ENCODE results near the gene UBE2QL1.

UBE2QL1 gene

GRCh38 chr5:6410421-6410820 is 38.2 kb upstream of the UBE2QL1 start:
- no peak overlapping the region for H3K9ac ChIP-seq (ENCODE audit: low read depth, low read length)
- H3K4me1 ChIP-seq (ENCODE audit: insufficient read depth, low read length), result 0 out of 2 replicates have a peak, but pooled peaks cover 5% of the 10 kb centered on the region
- H3K36me3 ChIP-seq (ENCODE audit: insufficient read depth, low read length), result no peaks in the 10 kb centered on the region
- H3K4me3 ChIP-seq (ENCODE audit: low read length), result no peak overlapping the region
- H3K27ac ChIP-seq (ENCODE audit: low read depth, low read length), result no peak overlapping the region
- H3K9me3 ChIP-seq (ENCODE audit: insufficient read depth, low read depth, low read length), result no peaks in the 10 kb centered on the region
- H3K27me3 ChIP-seq (ENCODE audit: insufficient read depth, low read length), result no peaks in the 10 kb centered on the region
- WGBS, result 95% methylated on average over 8 of the region's 9 CpGs

GRCh38 chr5:6411141-6411540 is 37.5 kb upstream of the UBE2QL1 start:
- Histone ChIP-seq H3K4me3 (ENCODE audit: low read length) (no peak overlapping the region), H3K4me1 (ENCODE audit: insufficient read depth, low read length) (0 out of 2 replicates have a peak, but pooled peaks cover 5% of the 10 kb centered on the region), H3K9me3 (ENCODE audit: insufficient read depth, low read depth, low read length) (no peaks in the 10 kb centered on the region), H3K9ac (ENCODE audit: low read depth, low read length) (no peak overlapping the region), H3K36me3 (ENCODE audit: insufficient read depth, low read length) (no peaks in the 10 kb centered on the region), H3K27me3 (ENCODE audit: insufficient read depth, low read length) (no peaks in the 10 kb centered on the region), H3K27ac (ENCODE audit: low read depth, low read length) (no peak overlapping the region)
- WGBS, result 92% methylated on average over 15 of the region's 15 CpGs

DNA sequence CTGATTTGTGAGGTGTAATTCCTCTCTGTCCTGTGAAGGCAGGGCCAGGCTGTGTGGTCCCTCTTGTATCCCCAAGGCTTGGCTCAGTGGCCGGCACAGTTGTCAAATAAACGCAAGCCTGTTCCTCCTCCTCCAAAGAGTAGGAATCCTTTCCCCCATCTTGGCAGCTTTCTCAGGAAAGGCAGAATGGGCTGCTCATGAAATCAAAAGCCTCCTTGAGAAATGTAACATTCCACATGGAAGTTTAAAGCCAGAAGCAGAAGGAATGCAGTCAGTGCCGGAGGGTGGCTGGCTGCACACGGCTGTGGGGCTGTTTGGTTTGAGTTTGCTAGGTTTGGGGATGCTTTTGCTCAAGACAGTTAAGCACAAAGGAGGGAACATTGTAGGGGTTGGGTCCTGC is 35.8 kb upstream of the UBE2QL1 start:
- Histone ChIP-seq H3K36me3 (ENCODE audit: insufficient read depth, low read length) (no peaks in the 10 kb centered on the region), H3K9me3 (ENCODE audit: insufficient read depth, low read depth, low read length) (no peaks in the 10 kb centered on the region), H3K4me1 (ENCODE audit: insufficient read depth, low read length) (no peaks in the 10 kb centered on the region), H3K4me3 (ENCODE audit: low read length) (no peak overlapping the region), H3K27me3 (ENCODE audit: insufficient read depth, low read length) (no peaks in the 10 kb centered on the region), H3K9ac (ENCODE audit: low read depth, low read length) (no peak overlapping the region), H3K27ac (ENCODE audit: low read depth, low read length) (no peak overlapping the region)
- whole genome bisulfite sequencing, result 91% methylated on average over 4 of the region's 4 CpGs

- Histone ChIP-seq H3K4me1 (ENCODE audit: insufficient read depth, low read length) (no peaks in the 10 kb centered on the region), H3K4me3 (ENCODE audit: low read length) (no peak overlapping the region), H3K27ac (ENCODE audit: low read depth, low read length) (no peak overlapping the region), H3K9ac (ENCODE audit: low read depth, low read length) (no peak overlapping the region), H3K27me3 (ENCODE audit: insufficient read depth, low read length) (no peaks in the 10 kb centered on the region), H3K36me3 (ENCODE audit: insufficient read depth, low read length) (no peaks in the 10 kb centered on the region), H3K9me3 (ENCODE audit: insufficient read depth, low read depth, low read length) (no peaks in the 10 kb centered on the region)
- WGBS, result 90% methylated on average over 10 of the region's 10 CpGs
Observed at GRCh38 chr5:6417657-6418056, 31.0 kb upstream of the UBE2QL1 start.

DNA sequence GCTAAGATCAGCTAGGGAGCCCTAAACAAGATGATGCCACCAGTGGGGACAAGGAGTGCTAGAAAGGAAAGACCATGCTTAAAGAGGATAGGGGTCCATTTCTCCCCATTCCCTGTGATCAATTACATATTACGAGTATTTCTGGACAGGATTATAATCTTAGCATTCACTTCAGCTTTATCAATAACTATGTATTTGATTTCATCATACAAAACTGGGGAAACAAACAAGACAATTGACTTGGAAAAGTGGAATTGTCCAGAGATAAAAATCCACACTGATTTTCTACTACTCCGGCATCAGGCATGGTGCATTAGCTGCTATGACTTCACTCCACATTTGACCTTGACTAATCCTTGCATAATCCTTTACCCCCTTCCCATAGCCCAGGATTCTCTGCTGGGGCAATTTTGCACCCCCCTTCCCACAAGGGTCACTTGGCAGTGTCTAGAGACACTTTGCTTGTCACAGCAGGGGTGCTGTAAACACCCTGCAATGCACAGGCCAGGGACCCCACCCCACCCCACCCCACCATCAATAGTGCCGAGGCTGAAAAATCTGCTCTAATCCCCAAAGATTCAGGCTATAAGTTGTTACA is 29.9 kb upstream of the UBE2QL1 start:
- WGBS, result over 99% methylated on average over 3 of the region's 3 CpGs
- H3K4me3 ChIP-seq (ENCODE audit: low read length), result no peak overlapping the region
- H3K36me3 ChIP-seq (ENCODE audit: insufficient read depth, low read length), result no peaks in the 10 kb centered on the region
- no peak overlapping the region for H3K27ac ChIP-seq (ENCODE audit: low read depth, low read length)
- no peaks in the 10 kb centered on the region for H3K27me3 ChIP-seq (ENCODE audit: insufficient read depth, low read length)
- H3K9ac ChIP-seq (ENCODE audit: low read depth, low read length), result no peak overlapping the region
- H3K9me3 ChIP-seq (ENCODE audit: insufficient read depth, low read depth, low read length), result no peaks in the 10 kb centered on the region
- no peaks in the 10 kb centered on the region for H3K4me1 ChIP-seq (ENCODE audit: insufficient read depth, low read length)

DNA sequence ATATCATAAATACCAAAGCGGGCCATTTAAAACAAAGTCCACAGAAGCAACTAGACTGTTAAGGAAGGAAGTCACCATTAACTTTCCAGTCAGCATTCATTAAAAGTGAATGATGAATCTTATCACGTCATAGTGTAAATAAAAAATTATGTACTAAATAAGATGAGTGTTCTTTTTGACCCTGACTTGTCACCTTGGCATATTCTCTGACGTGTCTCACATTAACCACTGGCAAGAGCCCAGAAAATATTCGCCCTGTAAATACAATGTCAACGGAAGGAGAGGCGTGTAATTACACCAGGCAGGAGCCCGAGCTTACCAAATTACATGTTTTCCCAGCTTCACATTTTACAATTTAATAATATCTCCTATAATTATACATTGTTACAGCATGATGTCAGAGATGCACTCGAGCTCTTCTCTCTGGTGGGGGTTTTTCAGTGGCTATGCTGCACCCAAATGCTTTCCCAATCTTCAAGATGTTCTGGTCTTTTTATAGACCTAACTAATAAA is 29.3 kb upstream of the UBE2QL1 start:
- H3K27ac ChIP-seq (ENCODE audit: low read depth, low read length), result no peak overlapping the region
- WGBS, result 91% methylated on average over 6 of the region's 8 CpGs

DNA sequence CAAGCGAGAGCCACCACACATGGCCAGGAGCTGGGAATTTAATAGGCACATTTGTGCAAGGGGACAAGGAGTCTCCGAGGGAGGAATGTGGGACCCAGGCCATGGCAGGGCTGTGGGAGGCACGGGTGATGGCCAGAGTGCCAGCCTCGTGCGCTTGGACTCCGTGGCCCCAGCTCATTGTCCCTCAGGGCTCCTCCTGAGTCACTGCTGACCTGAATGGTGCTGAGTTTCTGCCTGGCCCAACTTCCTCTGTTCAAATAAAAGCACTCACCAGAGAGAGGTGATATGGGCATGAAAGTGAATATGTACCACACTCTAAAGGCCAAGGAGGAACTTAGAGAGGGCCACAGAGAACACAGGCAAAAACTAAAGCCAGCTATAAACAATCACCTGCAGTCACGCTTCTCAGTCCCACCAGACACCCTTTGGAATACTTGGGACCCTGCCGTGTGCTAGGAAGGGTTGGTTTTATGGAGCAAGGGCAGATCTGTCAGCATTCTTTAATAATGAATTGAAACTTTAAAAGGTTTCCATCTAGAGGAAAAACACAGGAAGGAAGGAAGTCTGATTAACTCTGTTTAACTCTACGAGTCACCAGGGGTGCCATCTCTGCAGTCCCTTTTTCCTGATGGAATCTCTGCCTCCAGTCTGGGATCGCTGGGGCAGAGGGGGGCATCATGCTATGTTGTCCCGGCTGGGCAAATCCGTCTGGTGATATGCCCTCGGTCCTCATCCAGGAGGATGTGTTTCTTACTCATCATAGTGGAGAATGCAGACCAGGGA is 25.1 kb upstream of the UBE2QL1 start:
- H3K27ac ChIP-seq (ENCODE audit: low read depth, low read length), result no peak overlapping the region
- no peaks in the 10 kb centered on the region for H3K4me1 ChIP-seq (ENCODE audit: insufficient read depth, low read length)
- H3K9me3 ChIP-seq (ENCODE audit: insufficient read depth, low read depth, low read length), result no peaks in the 10 kb centered on the region
- H3K27me3 ChIP-seq (ENCODE audit: insufficient read depth, low read length), result peaks cover 3% of the 10 kb centered on the region; the same call in 1 of the 2 replicates
- H3K9ac ChIP-seq (ENCODE audit: low read depth, low read length), result no peak overlapping the region
- WGBS, result 91% methylated on average over 13 of the region's 13 CpGs
- no peaks in the 10 kb centered on the region for H3K36me3 ChIP-seq (ENCODE audit: insufficient read depth, low read length)
- H3K4me3 ChIP-seq (ENCODE audit: low read length), result no peak overlapping the region

More for the DNA sequence above, 29.3 kb upstream of the UBE2QL1 start:
- H3K4me1 ChIP-seq (ENCODE audit: insufficient read depth, low read length), result no peaks in the 10 kb centered on the region
- H3K27me3 ChIP-seq (ENCODE audit: insufficient read depth, low read length), result no peaks in the 10 kb centered on the region
- H3K4me3 ChIP-seq (ENCODE audit: low read length), result no peak overlapping the region
- H3K9me3 ChIP-seq (ENCODE audit: insufficient read depth, low read depth, low read length), result no peaks in the 10 kb centered on the region
- no peak overlapping the region for H3K9ac ChIP-seq (ENCODE audit: low read depth, low read length)
- no peaks in the 10 kb centered on the region for H3K36me3 ChIP-seq (ENCODE audit: insufficient read depth, low read length)

DNA sequence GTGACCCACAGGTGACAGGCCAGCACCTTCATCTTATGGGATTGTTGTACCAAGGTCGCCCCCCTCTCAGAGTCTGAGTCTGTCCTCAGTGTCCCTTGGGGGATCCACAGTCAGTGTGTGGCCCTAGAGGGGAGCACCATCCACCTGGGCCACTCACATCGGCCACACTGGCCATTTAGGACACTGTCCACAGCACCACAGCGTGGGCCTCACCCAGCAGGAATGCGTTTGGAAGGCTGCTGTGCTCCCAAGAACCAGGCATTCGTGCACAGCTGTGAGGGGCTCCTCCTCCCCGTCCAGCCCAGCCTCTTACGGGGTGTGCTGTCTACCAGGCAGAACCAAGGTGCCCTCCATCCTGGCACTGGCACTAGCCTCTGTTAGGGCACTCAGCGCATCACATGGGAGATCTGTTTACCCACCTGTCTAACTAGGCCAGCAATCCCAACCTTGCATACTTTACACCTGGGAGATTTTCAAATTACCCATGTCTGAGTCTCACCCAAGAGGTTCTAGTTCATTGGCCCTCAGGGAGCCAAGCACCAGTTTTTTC is 24.5 kb upstream of the UBE2QL1 start:
- WGBS, result 90% methylated on average over 8 of the region's 8 CpGs

GRCh38 chr5:6424700-6425099 is 24.0 kb upstream of the UBE2QL1 start:
- Histone ChIP-seq H3K9ac (ENCODE audit: low read depth, low read length) (no peak overlapping the region), H3K27ac (ENCODE audit: low read depth, low read length) (no peak overlapping the region), H3K4me1 (ENCODE audit: insufficient read depth, low read length) (no peaks in the 10 kb centered on the region), H3K27me3 (ENCODE audit: insufficient read depth, low read length) (peaks cover 3% of the 10 kb centered on the region; the same call in 1 of the 2 replicates), H3K4me3 (ENCODE audit: low read length) (no peak overlapping the region), H3K9me3 (ENCODE audit: insufficient read depth, low read depth, low read length) (no peaks in the 10 kb centered on the region), H3K36me3 (ENCODE audit: insufficient read depth, low read length) (no peaks in the 10 kb centered on the region)

More for the DNA sequence above, 24.5 kb upstream of the UBE2QL1 start:
- Histone ChIP-seq H3K9ac (ENCODE audit: low read depth, low read length) (no peak overlapping the region), H3K4me1 (ENCODE audit: insufficient read depth, low read length) (no peaks in the 10 kb centered on the region), H3K4me3 (ENCODE audit: low read length) (no peak overlapping the region), H3K36me3 (ENCODE audit: insufficient read depth, low read length) (no peaks in the 10 kb centered on the region), H3K9me3 (ENCODE audit: insufficient read depth, low read depth, low read length) (no peaks in the 10 kb centered on the region), H3K27ac (ENCODE audit: low read depth, low read length) (no peak overlapping the region), H3K27me3 (ENCODE audit: insufficient read depth, low read length) (peaks cover 3% of the 10 kb centered on the region; the same call in 1 of the 2 replicates)

DNA sequence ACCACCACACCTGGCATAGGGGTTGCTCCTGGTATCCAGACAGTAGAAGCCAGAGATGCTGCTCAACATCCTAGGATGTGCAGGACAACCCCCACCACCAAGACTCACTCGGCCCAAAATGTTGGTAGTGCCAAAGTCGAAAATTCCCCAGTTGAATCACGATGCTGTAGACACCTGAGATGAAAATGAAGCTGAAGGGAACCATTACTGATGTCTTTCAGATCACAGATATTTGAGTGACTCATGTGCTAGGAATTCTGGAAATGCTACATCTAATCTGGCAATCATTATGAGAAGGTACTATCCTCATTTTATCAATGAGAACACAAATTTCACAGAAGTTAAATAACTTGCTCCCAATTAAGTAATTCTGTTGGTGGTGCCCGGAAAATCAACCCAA is 21.0 kb upstream of the UBE2QL1 start:
- 77% methylated on average over 4 of the region's 4 CpGs for WGBS
- no peaks in the 10 kb centered on the region for H3K4me1 ChIP-seq (ENCODE audit: insufficient read depth, low read length)
- H3K36me3 ChIP-seq (ENCODE audit: insufficient read depth, low read length), result no peaks in the 10 kb centered on the region
- no peak overlapping the region for H3K4me3 ChIP-seq (ENCODE audit: low read length)
- H3K27ac ChIP-seq (ENCODE audit: low read depth, low read length), result no peak overlapping the region
- no peaks in the 10 kb centered on the region for H3K9me3 ChIP-seq (ENCODE audit: insufficient read depth, low read depth, low read length)
- H3K27me3 ChIP-seq (ENCODE audit: insufficient read depth, low read length), result peaks cover 3% of the 10 kb centered on the region; the same call in 1 of the 2 replicates
- no peak overlapping the region for H3K9ac ChIP-seq (ENCODE audit: low read depth, low read length)

- WGBS, result 92% methylated on average over 9 of the region's 10 CpGs
- no peaks in the 10 kb centered on the region for H3K9me3 ChIP-seq (ENCODE audit: insufficient read depth, low read depth, low read length)
- no peak overlapping the region for H3K27ac ChIP-seq (ENCODE audit: low read depth, low read length)
- no peaks in the 10 kb centered on the region for H3K36me3 ChIP-seq (ENCODE audit: insufficient read depth, low read length)
- H3K4me1 ChIP-seq (ENCODE audit: insufficient read depth, low read length), result no peaks in the 10 kb centered on the region
- H3K9ac ChIP-seq (ENCODE audit: low read depth, low read length), result no peak overlapping the region
- no peak overlapping the region for H3K4me3 ChIP-seq (ENCODE audit: low read length)
- peaks cover 5% of the 10 kb centered on the region; the same call in 1 of the 2 replicates for H3K27me3 ChIP-seq (ENCODE audit: insufficient read depth, low read length)
Observed at GRCh38 chr5:6430418-6431028, 18.1 kb upstream of the UBE2QL1 start.
